ENCODE data around the gene METTL25B.

Gene METTL25B

GRCh38 chr1:156703336-156703735 is 24.9 kb upstream of the METTL25B start:
- DNase-seq: no peak

GRCh38 chr1:156703741-156704140 is 24.5 kb upstream of the METTL25B start:
- no peak for DNase-seq

- no peak for DNase-seq
Measured at GRCh38 chr1:156704166-156704711, 24.0 kb upstream of the METTL25B start.

- peak; percentile 82 for DNase-seq
Measured at GRCh38 chr1:156704930-156705320, 23.3 kb upstream of the METTL25B start.

GRCh38 chr1:156705321-156705917 is 22.9 kb upstream of the METTL25B start, which contains the start of gene CRABP2:
Gene CRABP2 (minus strand): TSS chr1:156705583. CDS start chr1:156705446, 137 bp downstream.
- DNase-seq: peak; percentile 74

- peak; percentile 81 for DNase-seq
Measured at GRCh38 chr1:156705918-156706656, 22.2 kb upstream of the METTL25B start.

- DNase-seq: peak; percentile 67
Measured at GRCh38 chr1:156706657-156707416, 21.4 kb upstream of the METTL25B start.

GRCh38 chr1:156707417-156708217 is 20.7 kb upstream of the METTL25B start:
- DNase-seq: no peak

GRCh38 chr1:156708218-156708661 is 20.0 kb upstream of the METTL25B start:
- no peak for DNase-seq

GRCh38 chr1:156709031-156709430 is 19.2 kb upstream of the METTL25B start:
- DNase-seq: no peak

- peak; percentile 58 for DNase-seq
Measured at GRCh38 chr1:156709757-156710489, 18.3 kb upstream of the METTL25B start.

GRCh38 chr1:156711011-156711817 is 17.1 kb upstream of the METTL25B start:
- no peak for DNase-seq

GRCh38 chr1:156712626-156713025 is 15.6 kb upstream of the METTL25B start:
- DNase-seq: no peak

- no peak for DNase-seq
Measured at GRCh38 chr1:156714830-156715229, 13.4 kb upstream of the METTL25B start.

GRCh38 chr1:156717351-156717750 is 10.9 kb upstream of the METTL25B start:
- no peak for DNase-seq

GRCh38 chr1:156721131-156721530 is 7.1 kb upstream of the METTL25B start:
- no peak for DNase-seq

- DNase-seq: no peak
Measured at GRCh38 chr1:156721535-156721934, 6.7 kb upstream of the METTL25B start.

- peak; percentile 95 for DNase-seq
Measured at GRCh38 chr1:156725683-156726280, 2.5 kb upstream of the METTL25B start.

- DNase-seq: peak; percentile 84
Measured at GRCh38 chr1:156726549-156727226, 1.6 kb upstream of the METTL25B start.

GRCh38 chr1:156727492-156727891 is 777 bp upstream of the METTL25B start:
- DNase-seq: no peak

Data from DMS53 (cell line).